Articular chondrocyte of knee joint (primary cell): ENCODE measurements around the gene NUS1. TPM values are rescaled to one million over a fixed set of nuclear protein-coding genes. Genes with fewer than 3 reads are reported as not detected.

Experiments used
- total RNA-seq: library from RNA; depleted of rRNA; stranded (reverse); fragments of >200 nt; gene quantifications from 2 replicates; pipeline ENCODE4 v1.2.3, GENCODE V29; 2012

Gene NUS1
- 29.2 and 34.6 TPM in 2 replicates for total RNA-seq

GRCh38 chr6:117674991-117675657, at the start of gene NUS1:
Gene NUS1 (plus strand): TSS chr6:117675469. CDS start chr6:117675671, 202 bp downstream.

Other genes with a start within 250 kb of the NUS1 start
- gene ROS1, start 249.5 kb upstream of the NUS1 start, total RNA-seq, result 2.5 and 3.7 TPM in 2 replicates
- gene DCBLD1, start 192.8 kb upstream of the NUS1 start, total RNA-seq, result 22.7 and 28.5 TPM in 2 replicates
- 59.7 and 71.7 TPM in 2 replicates for gene GOPC, start 73.0 kb upstream of the NUS1 start, total RNA-seq
- under 0.01 TPM in 1 of 2 replicates, not detected in the other for gene SLC35F1, start 231.8 kb downstream of the NUS1 start, total RNA-seq